Endodermal cell (in vitro differentiated cells): ENCODE results near the gene PRKAG2. TPM values are rescaled to one million over a fixed set of nuclear protein-coding genes. Genes with fewer than 3 reads are reported as not detected.

Experiments used
- DNase-seq: peaks from one replicate; pipeline ENCODE4 v3.0.0-alpha.2; 2017
- H3K27ac ChIP-seq: 2 replicates; pipeline ENCODE4 v1.5.1; 2013; ENCODE audit warnings: mild to moderate bottlenecking, low read depth, low read length, moderate library complexity
- H3K27me3 ChIP-seq: 2 replicates; pipeline ENCODE4 v1.6.1; 2013; ENCODE audit warnings: mild to moderate bottlenecking, low read length, moderate library complexity; ENCODE audit not compliant: insufficient read depth, control insufficient read depth, poor library complexity, severe bottlenecking
- H3K36me3 ChIP-seq: 2 replicates; pipeline ENCODE4 v1.7.0; 2013; ENCODE audit warnings: mild to moderate bottlenecking, low read length, moderate library complexity; ENCODE audit not compliant: control insufficient read depth, insufficient read depth
- H3K4me1 ChIP-seq: one replicate; pipeline ENCODE4 v1.7.0; 2013; ENCODE audit warnings: low read length; ENCODE audit not compliant: control insufficient read depth, insufficient read depth
- H3K4me3 ChIP-seq: 2 replicates; pipeline ENCODE4 v1.5.1; 2013; ENCODE audit warnings: mild to moderate bottlenecking, low read length, moderate library complexity
- H3K9ac ChIP-seq: 2 replicates; pipeline ENCODE4 v1.6.1; 2013; ENCODE audit warnings: mild to moderate bottlenecking, low read length, moderate library complexity; ENCODE audit not compliant: poor library complexity, severe bottlenecking; ENCODE audit errors: extremely low read depth
- H3K9me3 ChIP-seq: 2 replicates; pipeline ENCODE4 v1.6.1; 2013; ENCODE audit warnings: mild to moderate bottlenecking, low read length, moderate library complexity; ENCODE audit not compliant: control insufficient read depth
- H3K27ac Mint-ChIP-seq: 2 replicates; pipeline ENCODE4 v1.8.0; 2020; ENCODE audit warnings: mixed read lengths
- H3K27me3 Mint-ChIP-seq: 2 replicates; pipeline ENCODE4 v1.8.0; 2021; ENCODE audit warnings: mild to moderate bottlenecking, mixed read lengths; ENCODE audit not compliant: insufficient read depth
- H3K36me3 Mint-ChIP-seq: 2 replicates; pipeline ENCODE4 v1.8.0; 2020; ENCODE audit warnings: low read depth, mixed read lengths
- H3K4me1 Mint-ChIP-seq: 2 replicates; pipeline ENCODE4 v1.8.0; 2020; ENCODE audit warnings: mixed read lengths
- H3K4me3 Mint-ChIP-seq: 2 replicates; pipeline ENCODE4 v1.8.0; 2020; ENCODE audit warnings: mild to moderate bottlenecking, moderate library complexity, mixed read lengths
- H3K9me3 Mint-ChIP-seq: 2 replicates; pipeline ENCODE4 v1.8.0; 2020; ENCODE audit warnings: mild to moderate bottlenecking, mixed read lengths
- WGBS, 2 experiments: methylation state at CpG; one replicate each; pipeline versions ENCODE4 v1.1.5 to v1.1.7; 2013; ENCODE audit warnings: missing lambda C conversion rate in 2 of 2, mixed read lengths in 1 of 2; ENCODE audit not compliant: insufficient coverage in 1 of 2, insufficient read length in 1 of 2; 5-methylcytosine and 5-hydroxymethylcytosine counted together
- total RNA-seq, 2 donors: library from RNA; stranded (reverse); fragmentation: NEBNext Ultra II Directional in 1 of 2; extraction: Animal tissue kit (Norgen Biotek cat#: 25700) in 1 of 2; gene quantifications; 2 replicates in 1 of 2; 3 replicates in 1 of 2; pipeline ENCODE4 v1.2.1, GENCODE V29; 2021
- TF ChIP-seq, protein P1 (sequence below): fragments of 200-600 bp; sonication (generic); conservative IDR thresholded peaks from 2 replicates; pipeline ENCODE4 v1.5.0; 2021; ENCODE audit warnings: antibody characterized with exemption, mild to moderate bottlenecking

PRKAG2 gene
- total RNA-seq, 2 donors from 2014 or later, result 17.2 to 20.7 TPM

DNA sequence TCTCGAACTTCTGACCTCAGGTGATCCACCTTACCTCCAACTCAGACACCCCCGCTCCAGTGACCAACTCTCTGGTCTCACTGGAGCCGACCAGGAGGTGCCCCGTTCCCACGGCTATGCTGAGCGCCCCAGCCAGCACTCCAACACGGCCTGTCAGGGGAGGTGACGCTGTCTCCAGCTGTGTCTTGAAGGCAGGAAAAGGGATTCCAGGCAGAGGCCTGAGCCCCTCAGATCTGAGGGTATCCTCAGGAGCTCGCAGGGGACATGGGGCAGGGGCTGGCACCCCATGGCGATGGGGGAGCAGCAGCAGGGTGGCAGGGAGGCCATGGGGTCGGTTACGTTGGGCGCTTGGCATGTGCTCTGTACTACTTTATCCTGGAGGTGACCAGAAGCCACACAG lies 262.9 kb downstream of the PRKAG2 start:
- TF ChIP-seq, protein P1, sequence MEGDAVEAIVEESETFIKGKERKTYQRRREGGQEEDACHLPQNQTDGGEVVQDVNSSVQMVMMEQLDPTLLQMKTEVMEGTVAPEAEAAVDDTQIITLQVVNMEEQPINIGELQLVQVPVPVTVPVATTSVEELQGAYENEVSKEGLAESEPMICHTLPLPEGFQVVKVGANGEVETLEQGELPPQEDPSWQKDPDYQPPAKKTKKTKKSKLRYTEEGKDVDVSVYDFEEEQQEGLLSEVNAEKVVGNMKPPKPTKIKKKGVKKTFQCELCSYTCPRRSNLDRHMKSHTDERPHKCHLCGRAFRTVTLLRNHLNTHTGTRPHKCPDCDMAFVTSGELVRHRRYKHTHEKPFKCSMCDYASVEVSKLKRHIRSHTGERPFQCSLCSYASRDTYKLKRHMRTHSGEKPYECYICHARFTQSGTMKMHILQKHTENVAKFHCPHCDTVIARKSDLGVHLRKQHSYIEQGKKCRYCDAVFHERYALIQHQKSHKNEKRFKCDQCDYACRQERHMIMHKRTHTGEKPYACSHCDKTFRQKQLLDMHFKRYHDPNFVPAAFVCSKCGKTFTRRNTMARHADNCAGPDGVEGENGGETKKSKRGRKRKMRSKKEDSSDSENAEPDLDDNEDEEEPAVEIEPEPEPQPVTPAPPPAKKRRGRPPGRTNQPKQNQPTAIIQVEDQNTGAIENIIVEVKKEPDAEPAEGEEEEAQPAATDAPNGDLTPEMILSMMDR, result no peak
- H3K27ac Mint-ChIP-seq, result no peak overlapping the region
- no peaks in the 10 kb centered on the region for H3K9me3 ChIP-seq
- no peak overlapping the region for H3K4me3 ChIP-seq
- H3K4me1 ChIP-seq, result no peaks in the 10 kb centered on the region
- H3K27me3 Mint-ChIP-seq, result no peaks in the 10 kb centered on the region
- no peak for DNase-seq
- no peaks in the 10 kb centered on the region for H3K9me3 Mint-ChIP-seq
- no peaks in the 10 kb centered on the region for H3K4me1 Mint-ChIP-seq
- no peak overlapping the region for H3K27ac ChIP-seq
- 94 to 95% methylated on average over 8 to 13 of the region's 13 CpGs for WGBS, 2 experiments
- H3K27me3 ChIP-seq, result no peaks in the 10 kb centered on the region
- peaks cover 12% of the 10 kb centered on the region for H3K36me3 Mint-ChIP-seq
- H3K9ac ChIP-seq, result no peak overlapping the region
- no peaks in the 10 kb centered on the region for H3K36me3 ChIP-seq
- no peak overlapping the region for H3K4me3 Mint-ChIP-seq

DNA sequence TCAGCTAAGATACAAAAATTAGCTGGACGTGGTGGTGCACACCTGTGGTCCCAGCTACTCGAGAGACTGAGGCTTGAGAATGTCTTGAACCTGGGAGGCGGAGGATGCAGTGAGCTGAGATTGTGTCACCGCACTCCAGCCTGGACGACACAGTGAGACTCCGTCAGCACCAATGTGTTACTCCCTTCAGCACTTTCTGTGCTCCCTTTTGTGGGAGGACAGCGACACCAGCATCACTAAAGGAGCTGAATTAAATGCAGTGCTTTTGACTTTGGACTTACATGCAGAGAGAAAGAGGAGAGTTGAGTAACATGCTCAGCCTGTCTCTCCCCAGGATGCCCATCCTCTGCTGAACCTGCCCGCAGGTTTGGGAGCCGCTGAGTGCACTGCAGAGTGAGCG lies 265.0 kb downstream of the PRKAG2 start:
- Histone ChIP-seq H3K27ac (no peak overlapping the region), H3K9me3 (no peaks in the 10 kb centered on the region), H3K27me3 (no peaks in the 10 kb centered on the region), H3K4me3 (no peak overlapping the region), H3K9ac (no peak overlapping the region), H3K4me1 (no peaks in the 10 kb centered on the region), H3K36me3 (no peaks in the 10 kb centered on the region)
- 91 to 95% methylated on average over 8 to 10 of the region's 10 CpGs for whole genome bisulfite sequencing, 2 experiments
- H3K4me3 Mint-ChIP-seq, result no peak overlapping the region
- DNase-seq, result no peak
- no peak overlapping the region for H3K27ac Mint-ChIP-seq
- TF ChIP-seq, protein P1, result no peak
- H3K27me3 Mint-ChIP-seq, result no peaks in the 10 kb centered on the region
- H3K4me1 Mint-ChIP-seq, result no peaks in the 10 kb centered on the region
- no peaks in the 10 kb centered on the region for H3K9me3 Mint-ChIP-seq
- peaks cover 12% of the 10 kb centered on the region for H3K36me3 Mint-ChIP-seq

DNA sequence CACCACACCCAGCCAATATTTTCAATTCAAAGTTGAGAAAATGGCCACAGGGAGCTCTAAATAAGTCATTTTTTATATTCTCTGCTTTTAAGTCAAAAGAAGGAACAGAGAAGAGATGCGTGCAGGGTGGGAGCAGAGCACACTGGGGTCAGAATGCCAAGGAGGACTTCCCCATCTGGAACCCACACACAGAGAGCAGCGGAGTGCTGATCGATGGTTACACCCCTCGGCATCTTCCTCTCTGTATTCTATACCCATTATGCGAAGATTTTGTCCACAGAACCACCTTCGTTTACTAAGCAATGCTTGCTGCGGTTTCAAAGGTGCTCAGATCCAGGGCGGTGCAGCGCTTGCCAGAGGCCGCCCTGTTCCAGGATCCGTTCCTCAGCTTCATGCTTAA lies 265.9 kb downstream of the PRKAG2 start:
- no peak for DNase-seq
- TF ChIP-seq, protein P1, result no peak
- H3K4me1 ChIP-seq, result no peaks in the 10 kb centered on the region

More for the DNA sequence above, 265.9 kb downstream of the PRKAG2 start:
- H3K27me3 Mint-ChIP-seq, result no peaks in the 10 kb centered on the region
- no peak overlapping the region for H3K27ac Mint-ChIP-seq
- H3K4me1 Mint-ChIP-seq, result no peaks in the 10 kb centered on the region
- peaks cover 12% of the 10 kb centered on the region for H3K36me3 Mint-ChIP-seq
- 96% methylated on average over 8 to 11 of the region's 11 CpGs for whole genome bisulfite sequencing, 2 experiments
- no peaks in the 10 kb centered on the region for H3K9me3 ChIP-seq
- no peak overlapping the region for H3K27ac ChIP-seq
- H3K9me3 Mint-ChIP-seq, result no peaks in the 10 kb centered on the region
- no peak overlapping the region for H3K4me3 Mint-ChIP-seq
- no peaks in the 10 kb centered on the region for H3K36me3 ChIP-seq
- no peak overlapping the region for H3K9ac ChIP-seq
- H3K27me3 ChIP-seq, result no peaks in the 10 kb centered on the region
- H3K4me3 ChIP-seq, result no peak overlapping the region
